Activated T-cell treated with anti-CD3 and anti-CD28 coated beads for 24 hours (primary cell): ENCODE data around the gene TMEM94.

Experiments
- DNase-seq: peaks from one replicate; pipeline ENCODE4 v3.0.0-alpha.2; 2020; ENCODE audit warnings: low read depth

Gene TMEM94

DNA sequence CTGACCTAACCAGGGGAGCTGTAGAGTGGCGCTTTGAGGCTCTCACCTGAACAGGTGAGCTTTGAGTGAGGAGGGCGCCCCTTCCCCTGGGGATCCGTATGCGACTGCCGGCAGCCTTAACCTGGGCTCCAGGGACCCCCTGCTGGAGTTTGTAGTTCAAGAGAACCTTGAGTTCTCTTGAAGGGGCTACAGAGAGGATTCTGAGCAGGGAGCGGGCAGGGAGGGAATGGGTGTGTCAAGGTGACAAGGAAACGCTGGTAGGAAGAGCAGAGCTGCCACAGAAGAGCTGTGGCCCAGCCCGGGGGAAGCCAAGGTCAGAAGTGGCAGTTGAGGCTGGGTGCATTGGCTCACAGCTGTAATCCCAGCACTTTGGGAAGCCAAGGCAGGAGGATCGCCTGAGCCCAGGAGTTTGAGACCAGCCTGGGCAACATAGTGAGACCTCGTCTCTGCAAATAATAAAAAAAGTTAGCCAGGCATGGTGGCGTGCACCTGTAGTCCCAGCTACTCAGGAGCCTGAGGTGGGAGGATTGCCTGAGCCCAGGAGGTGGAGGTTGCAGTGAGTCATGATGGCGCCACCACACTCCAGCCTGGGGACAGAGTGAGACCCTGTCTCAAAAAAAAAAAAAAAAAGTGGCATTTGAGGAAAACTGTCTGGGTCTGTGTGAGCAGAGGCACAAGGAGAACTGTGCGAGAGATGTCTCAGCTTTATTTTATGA is 70.3 kb downstream of the TMEM94 start:
- DNase-seq: no peak

- no peak for DNase-seq
These were observed 74.6 kb downstream of the TMEM94 start for GRCh38 chr17:75530837-75531720.

DNA sequence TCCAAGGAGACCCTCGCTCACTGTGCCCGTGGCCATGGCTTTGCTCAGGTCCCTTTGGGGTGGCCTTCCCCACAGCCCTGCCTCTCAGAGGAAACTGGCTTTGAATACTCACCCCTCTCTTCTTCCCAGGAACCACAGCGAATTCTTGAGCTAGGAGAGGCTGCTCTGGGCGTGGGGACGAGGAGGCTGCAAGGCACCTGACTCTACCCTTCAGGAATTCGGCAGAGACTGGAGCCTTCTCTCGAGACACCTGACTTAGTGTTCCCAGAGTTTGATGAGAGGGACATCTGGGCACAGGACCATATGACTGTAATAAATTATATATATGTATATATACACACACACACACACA is 75.3 kb downstream of the TMEM94 start:
- DNase-seq: no peak

- no peak for DNase-seq
These were observed 78.7 kb downstream of the TMEM94 start for GRCh38 chr17:75535119-75535537.

GRCh38 chr17:75535871-75536270 is 79.4 kb downstream of the TMEM94 start:
- DNase-seq: no peak

- DNase-seq: no peak
These were observed 79.9 kb downstream of the TMEM94 start for GRCh38 chr17:75536366-75536765.

DNA sequence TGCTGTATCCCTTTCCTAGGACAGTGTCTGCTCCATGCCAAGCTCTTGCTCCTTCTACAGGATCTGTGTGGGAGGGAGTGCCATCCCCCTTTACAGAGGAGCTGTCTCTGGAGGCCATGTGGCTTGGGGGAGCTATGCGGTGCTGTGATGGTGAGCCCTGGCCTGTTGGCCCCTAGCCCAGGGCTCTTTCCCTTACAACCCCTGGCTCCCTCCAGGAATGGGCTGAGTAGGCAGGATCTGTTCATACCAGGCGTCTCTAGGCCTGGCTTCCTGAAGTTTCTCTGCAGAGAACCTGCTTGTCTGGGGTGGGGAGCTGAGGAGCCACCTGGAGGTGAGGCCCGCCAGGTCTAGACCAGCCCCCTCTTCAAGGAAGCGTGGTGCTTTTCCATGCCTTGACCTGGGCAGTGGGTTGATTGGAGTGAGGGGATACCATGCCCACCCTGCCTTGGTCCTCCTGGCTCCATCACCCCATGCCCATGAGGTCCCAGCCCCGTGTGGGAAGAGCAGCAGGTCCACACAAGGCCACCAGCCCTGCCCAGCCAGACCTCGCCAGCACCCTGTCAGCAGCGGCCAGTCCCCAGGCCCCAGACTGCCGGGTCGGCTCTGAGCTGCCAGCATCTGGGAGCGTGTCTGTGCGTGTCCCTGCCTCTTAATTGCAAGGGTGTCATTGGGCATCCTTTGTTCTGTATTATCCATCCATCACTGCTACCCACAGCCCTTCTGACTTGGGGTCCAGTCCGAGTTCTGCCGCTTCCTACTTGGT is 83.7 kb downstream of the TMEM94 start:
- no peak for DNase-seq

DNA sequence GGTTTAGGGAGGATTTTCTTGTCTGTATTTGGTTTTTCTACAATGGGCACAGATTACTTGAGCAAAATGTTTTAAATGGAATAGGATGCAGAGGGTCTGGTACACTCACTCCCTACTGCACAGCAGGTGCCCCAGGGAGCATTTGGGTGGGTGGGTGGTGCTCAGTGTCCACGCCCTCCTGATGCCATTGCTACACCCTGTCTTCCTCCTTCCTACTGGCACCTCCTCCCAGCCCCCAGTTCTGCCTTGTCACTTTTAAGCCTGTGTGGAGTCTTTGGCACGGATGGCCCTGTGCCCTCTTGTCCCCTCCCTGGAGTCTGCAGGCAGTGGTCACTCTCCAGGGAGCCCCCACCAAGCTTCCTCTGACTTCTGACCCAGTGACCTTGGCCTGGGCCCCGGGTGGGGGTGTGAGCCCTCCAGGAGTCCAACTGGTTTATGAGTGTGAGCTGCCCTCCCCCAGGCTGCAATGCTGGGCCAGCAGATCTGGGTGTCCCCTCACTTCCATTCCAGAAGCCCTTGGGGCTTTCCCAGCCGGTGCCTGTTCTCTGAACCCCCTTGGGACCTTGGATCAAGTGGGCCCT is 84.6 kb downstream of the TMEM94 start:
- no peak for DNase-seq

DNA sequence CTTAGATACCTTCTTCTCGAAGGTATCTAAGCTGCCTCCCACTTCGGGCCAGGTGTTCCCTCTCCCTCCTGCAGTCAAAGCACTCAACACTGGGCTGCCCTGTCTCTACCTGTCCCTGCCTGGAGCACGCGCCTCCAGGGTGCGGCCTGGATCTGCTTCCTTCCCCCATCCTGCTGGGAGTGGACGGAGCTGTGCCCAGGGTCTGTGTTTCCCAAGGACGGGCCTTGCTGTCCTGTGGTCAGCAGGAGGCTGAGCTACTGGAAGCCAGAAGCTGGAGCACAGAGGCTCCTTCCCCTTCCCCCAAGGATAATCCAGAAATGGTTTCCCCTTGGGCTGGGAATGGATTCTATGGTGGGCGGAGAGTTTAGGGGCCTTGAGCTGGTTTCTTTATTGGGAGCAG is 85.8 kb downstream of the TMEM94 start:
- DNase-seq: no peak

GRCh38 chr17:75542728-75543336 is 86.4 kb downstream of the TMEM94 start:
- DNase-seq: no peak

GRCh38 chr17:75544250-75544649 is 87.8 kb downstream of the TMEM94 start:
- no peak for DNase-seq

DNA sequence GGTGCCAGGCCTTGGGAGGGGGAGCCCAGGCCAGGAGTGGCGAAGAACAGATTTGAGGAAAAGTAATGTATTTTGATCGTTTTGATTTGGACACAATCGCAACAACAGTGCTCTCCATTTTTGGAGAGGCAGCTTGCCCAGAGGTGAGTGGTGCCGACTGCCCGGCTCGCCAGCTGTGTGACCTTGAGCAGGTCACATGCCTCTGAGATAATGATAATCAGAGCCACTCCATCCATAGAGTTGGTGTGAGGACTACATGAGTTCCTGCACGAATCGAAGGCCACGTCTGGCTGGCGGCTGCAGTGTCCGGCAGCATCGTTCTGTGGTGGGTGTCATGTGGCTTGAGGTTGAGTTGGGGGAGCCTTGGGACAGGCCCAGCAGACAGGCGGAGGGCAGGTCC is 89.7 kb downstream of the TMEM94 start:
- DNase-seq: no peak

GRCh38 chr17:75547091-75547490 is 90.7 kb downstream of the TMEM94 start:
- no peak for DNase-seq

- no peak for DNase-seq
These were observed 92.4 kb downstream of the TMEM94 start for GRCh38 chr17:75548813-75549212.
